Right atrium auricular region (tissue), 2 donors: ENCODE measurements around the gene GPR139. TPM values are rescaled to one million over a fixed set of nuclear protein-coding genes. Genes with fewer than 3 reads are reported as not detected.

Experiments used
- DNase-seq: peaks from one replicate; pipeline ENCODE4 v3.0.0-alpha.2; 2019; ENCODE audit warnings: low spot score
- H3K27ac ChIP-seq, 2 donors: fragments of 200-600 bp; sonication (generic); 1 replicate in 1 of 2; 2 replicates in 1 of 2; pipeline ENCODE4 v1.5.1; 2016 to 2019
- H3K27me3 ChIP-seq, 2 donors: fragments of 200-600 bp; sonication (generic); one replicate each; pipeline versions ENCODE4 v1.5.1 to v1.6.0; 2017 to 2019
- H3K36me3 ChIP-seq: fragments of 200-600 bp; sonication (generic); one replicate; pipeline ENCODE4 v1.5.1; 2016
- H3K4me1 ChIP-seq, 2 donors: fragments of 200-600 bp; sonication (generic); one replicate each; pipeline versions ENCODE4 v1.5.1 to v1.6.0; 2017 to 2019
- H3K4me3 ChIP-seq, 2 donors: fragments of 200-600 bp; sonication (generic); 1 replicate in 1 of 2; 2 replicates in 1 of 2; pipeline ENCODE4 v1.5.1; 2017 to 2019; ENCODE audit warnings: mild to moderate bottlenecking in 1 of 2, moderate library complexity in 1 of 2
- H3K9me3 ChIP-seq, 2 donors: fragments of 200-600 bp; sonication (generic); one replicate each; pipeline ENCODE4 v1.5.1; 2019
- CTCF ChIP-seq, 2 donors: fragments of 200-600 bp; sonication (generic); IDR thresholded peaks; one replicate each; pipeline ENCODE4 v1.5.1; 2019; ENCODE audit warnings: antibody characterized with exemption in 2 of 2
- total RNA-seq, 2 donors: library from RNA; depleted of rRNA; stranded (reverse); fragments of >200 nt; gene quantifications; one replicate each; pipeline ENCODE4 v1.1.0, GENCODE V29; 2016

Gene GPR139
- total RNA-seq, 2 donors from 2014 or later = not detected

GRCh38 chr16:20001856-20002707 lies 71.6 kb downstream of the GPR139 start:
- no peaks in the 10 kb centered on the region for H3K27me3 ChIP-seq
- TF ChIP-seq CTCF (IDR thresholded peaks at IDR 0.05) = no peak
- H3K36me3 ChIP-seq = no peaks in the 10 kb centered on the region
- DNase-seq = no peak
- H3K4me1 ChIP-seq = no peaks in the 10 kb centered on the region
- H3K27ac ChIP-seq = no peak overlapping the region
- H3K9me3 ChIP-seq = peaks cover 3 to 5% of the 10 kb centered on the region in 2 donors
- no peak overlapping the region for H3K4me3 ChIP-seq

- no peak for TF ChIP-seq CTCF (IDR thresholded peaks at IDR 0.05)
- no peaks in the 10 kb centered on the region for H3K27me3 ChIP-seq
- no peak overlapping the region for H3K27ac ChIP-seq
- DNase-seq = no peak
- H3K4me3 ChIP-seq = no peak overlapping the region
- H3K4me1 ChIP-seq = no peaks in the 10 kb centered on the region
- H3K9me3 ChIP-seq = peaks cover 0 to under 1% of the 10 kb centered on the region in 2 donors
- H3K36me3 ChIP-seq = no peaks in the 10 kb centered on the region
Measured at GRCh38 chr16:19997734-19998133, 76.0 kb downstream of the GPR139 start.

- Histone ChIP-seq H3K9me3 (no peaks in the 10 kb centered on the region), H3K4me1 (no peaks in the 10 kb centered on the region), H3K36me3 (no peaks in the 10 kb centered on the region), H3K27ac (no peak overlapping the region), H3K4me3 (no peak overlapping the region), H3K27me3 (no peaks in the 10 kb centered on the region)
- TF ChIP-seq CTCF (IDR thresholded peaks at IDR 0.05) = no peak
- no peak for DNase-seq
Measured at GRCh38 chr16:19997264-19997663, 76.4 kb downstream of the GPR139 start.

- no peak for TF ChIP-seq CTCF (IDR thresholded peaks at IDR 0.05)
- DNase-seq = no peak
- Histone ChIP-seq H3K36me3 (no peaks in the 10 kb centered on the region), H3K4me3 (no peak overlapping the region), H3K27ac (no peak overlapping the region), H3K9me3 (no peaks in the 10 kb centered on the region), H3K27me3 (no peaks in the 10 kb centered on the region), H3K4me1 (no peaks in the 10 kb centered on the region)
Measured at GRCh38 chr16:19994466-19995170, 79.1 kb downstream of the GPR139 start.

- Histone ChIP-seq H3K4me1 (no peaks in the 10 kb centered on the region), H3K4me3 (no peak overlapping the region), H3K27ac (no peak overlapping the region), H3K9me3 (no peaks in the 10 kb centered on the region), H3K27me3 (no peaks in the 10 kb centered on the region), H3K36me3 (no peaks in the 10 kb centered on the region)
- TF ChIP-seq CTCF (IDR thresholded peaks at IDR 0.05) = no peak
- no peak for DNase-seq
Measured at GRCh38 chr16:19991614-19992013, 82.1 kb downstream of the GPR139 start.
